ENCODE measurements around the gene EDC3. TPM values are rescaled to one million over a fixed set of nuclear protein-coding genes. Genes with fewer than 3 reads are reported as not detected.

The EDC3 gene
- total and polyA plus RNA-seq, 9 of the 15 experiments (the other 6 are each of a cell fraction or from before 2014, with no cell fraction given) = 11.7 to 63.9 (median 32.8) TPM

DNA sequence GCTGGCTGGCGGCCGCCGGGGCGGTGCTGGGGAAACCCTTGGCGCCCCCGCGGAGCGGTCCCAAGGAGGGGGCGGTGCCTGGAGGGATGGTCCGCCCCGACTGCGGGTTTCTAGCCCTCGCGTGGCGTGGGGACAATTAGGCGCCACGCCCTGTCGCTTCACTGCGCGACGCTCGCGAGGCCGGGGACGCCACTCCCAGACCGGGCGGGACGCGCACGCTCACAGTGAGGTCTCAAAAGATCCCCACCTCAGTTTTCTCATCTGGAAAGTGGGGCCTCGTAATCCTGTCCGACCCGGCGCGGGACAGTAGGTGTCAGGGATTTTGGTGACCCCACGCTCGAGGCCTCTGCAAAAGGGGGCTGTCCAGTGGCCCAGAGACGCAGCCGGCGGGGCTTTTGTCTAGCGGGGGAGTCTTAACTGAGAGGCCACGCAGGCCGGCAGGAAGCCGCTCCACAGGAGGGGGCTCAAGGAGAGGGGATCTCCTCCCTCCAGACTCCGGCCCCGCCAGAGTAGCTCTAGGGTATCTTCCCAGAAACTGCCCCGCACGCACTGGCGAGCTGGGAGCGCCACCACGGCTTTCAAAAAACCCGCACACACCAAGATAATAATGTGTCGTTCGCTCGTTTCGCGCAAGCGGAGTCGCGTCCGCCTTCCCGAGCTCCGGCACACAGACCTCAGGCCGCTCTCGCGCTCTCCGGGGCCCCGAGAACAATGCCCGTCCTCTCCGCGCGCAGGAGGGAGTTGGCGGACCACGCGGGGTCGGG lies 80.9 kb downstream of the EDC3 start:
- POLR2A ChIA-PET = interaction anchor here (0.5 to 9.7 kb wide), 10 partner anchors 9 to 233 kb away, joined by 3 to 111 read pairs (median 4); partner anchors contain the start of gene ARID3B
- H2AFZ ChIP-seq (ENCODE audit: low read depth, low read length) = peak overlapping the region; percentile 96
- TF ChIP-seq, protein P1, sequence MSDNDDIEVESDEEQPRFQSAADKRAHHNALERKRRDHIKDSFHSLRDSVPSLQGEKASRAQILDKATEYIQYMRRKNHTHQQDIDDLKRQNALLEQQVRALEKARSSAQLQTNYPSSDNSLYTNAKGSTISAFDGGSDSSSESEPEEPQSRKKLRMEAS (CRISPR knock-in tag; IDR thresholded peaks at IDR 0.05) = no peak; the same call in 1 of the 2 replicates
- TF ChIP-seq E2F3 (CRISPR knock-in tag; IDR thresholded peaks at IDR 0.05) (no peak), NFATC3 (IDR thresholded peaks at IDR 0.05) (no peak), EP400 (IDR thresholded peaks at IDR 0.05) (no peak; the same call in 1 of the 2 replicates), MXI1 (IDR thresholded peaks at IDR 0.05; ENCODE audit: low read depth, low read length) (no peak), ZNF830 (CRISPR knock-in tag; IDR thresholded peaks at IDR 0.05) (no peak), EGR1 (conservative IDR thresholded peaks at IDR 0.05) (peak; percentile 85), SIX5 (IDR thresholded peaks at IDR 0.05; ENCODE audit: borderline replicate concordance in 1 of 2, insufficient read depth in 1 of 2, low read depth in 1 of 2, low read length in 2 of 2) (no peak), KLF16 (IDR thresholded peaks at IDR 0.05) (no peak), TRIM28 (IDR thresholded peaks at IDR 0.05) (no peak), ZNF212 (CRISPR knock-in tag; IDR thresholded peaks at IDR 0.05) (no peak)
- TF ChIP-seq, protein P2, sequence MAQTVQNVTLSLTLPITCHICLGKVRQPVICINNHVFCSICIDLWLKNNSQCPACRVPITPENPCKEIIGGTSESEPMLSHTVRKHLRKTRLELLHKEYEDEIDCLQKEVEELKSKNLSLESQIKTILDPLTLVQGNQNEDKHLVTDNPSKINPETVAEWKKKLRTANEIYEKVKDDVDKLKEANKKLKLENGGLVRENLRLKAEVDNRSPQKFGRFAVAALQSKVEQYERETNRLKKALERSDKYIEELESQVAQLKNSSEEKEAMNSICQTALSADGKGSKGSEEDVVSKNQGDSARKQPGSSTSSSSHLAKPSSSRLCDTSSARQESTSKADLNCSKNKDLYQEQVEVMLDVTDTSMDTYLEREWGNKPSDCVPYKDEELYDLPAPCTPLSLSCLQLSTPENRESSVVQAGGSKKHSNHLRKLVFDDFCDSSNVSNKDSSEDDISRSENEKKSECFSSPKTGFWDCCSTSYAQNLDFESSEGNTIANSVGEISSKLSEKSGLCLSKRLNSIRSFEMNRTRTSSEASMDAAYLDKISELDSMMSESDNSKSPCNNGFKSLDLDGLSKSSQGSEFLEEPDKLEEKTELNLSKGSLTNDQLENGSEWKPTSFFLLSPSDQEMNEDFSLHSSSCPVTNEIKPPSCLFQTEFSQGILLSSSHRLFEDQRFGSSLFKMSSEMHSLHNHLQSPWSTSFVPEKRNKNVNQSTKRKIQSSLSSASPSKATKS (CRISPR knock-in tag; IDR thresholded peaks at IDR 0.05) = no peak
- TF ChIP-seq, protein P3, sequence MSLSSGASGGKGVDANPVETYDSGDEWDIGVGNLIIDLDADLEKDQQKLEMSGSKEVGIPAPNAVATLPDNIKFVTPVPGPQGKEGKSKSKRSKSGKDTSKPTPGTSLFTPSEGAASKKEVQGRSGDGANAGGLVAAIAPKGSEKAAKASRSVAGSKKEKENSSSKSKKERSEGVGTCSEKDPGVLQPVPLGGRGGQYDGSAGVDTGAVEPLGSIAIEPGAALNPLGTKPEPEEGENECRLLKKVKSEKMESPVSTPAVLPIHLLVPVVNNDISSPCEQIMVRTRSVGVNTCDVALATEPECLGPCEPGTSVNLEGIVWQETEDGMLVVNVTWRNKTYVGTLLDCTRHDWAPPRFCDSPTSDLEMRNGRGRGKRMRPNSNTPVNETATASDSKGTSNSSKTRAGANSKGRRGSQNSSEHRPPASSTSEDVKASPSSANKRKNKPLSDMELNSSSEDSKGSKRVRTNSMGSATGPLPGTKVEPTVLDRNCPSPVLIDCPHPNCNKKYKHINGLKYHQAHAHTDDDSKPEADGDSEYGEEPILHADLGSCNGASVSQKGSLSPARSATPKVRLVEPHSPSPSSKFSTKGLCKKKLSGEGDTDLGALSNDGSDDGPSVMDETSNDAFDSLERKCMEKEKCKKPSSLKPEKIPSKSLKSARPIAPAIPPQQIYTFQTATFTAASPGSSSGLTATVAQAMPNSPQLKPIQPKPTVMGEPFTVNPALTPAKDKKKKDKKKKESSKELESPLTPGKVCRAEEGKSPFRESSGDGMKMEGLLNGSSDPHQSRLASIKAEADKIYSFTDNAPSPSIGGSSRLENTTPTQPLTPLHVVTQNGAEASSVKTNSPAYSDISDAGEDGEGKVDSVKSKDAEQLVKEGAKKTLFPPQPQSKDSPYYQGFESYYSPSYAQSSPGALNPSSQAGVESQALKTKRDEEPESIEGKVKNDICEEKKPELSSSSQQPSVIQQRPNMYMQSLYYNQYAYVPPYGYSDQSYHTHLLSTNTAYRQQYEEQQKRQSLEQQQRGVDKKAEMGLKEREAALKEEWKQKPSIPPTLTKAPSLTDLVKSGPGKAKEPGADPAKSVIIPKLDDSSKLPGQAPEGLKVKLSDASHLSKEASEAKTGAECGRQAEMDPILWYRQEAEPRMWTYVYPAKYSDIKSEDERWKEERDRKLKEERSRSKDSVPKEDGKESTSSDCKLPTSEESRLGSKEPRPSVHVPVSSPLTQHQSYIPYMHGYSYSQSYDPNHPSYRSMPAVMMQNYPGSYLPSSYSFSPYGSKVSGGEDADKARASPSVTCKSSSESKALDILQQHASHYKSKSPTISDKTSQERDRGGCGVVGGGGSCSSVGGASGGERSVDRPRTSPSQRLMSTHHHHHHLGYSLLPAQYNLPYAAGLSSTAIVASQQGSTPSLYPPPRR (CRISPR knock-in tag; IDR thresholded peaks at IDR 0.05; ENCODE audit: borderline replicate concordance) = no peak

More for the DNA sequence above, 80.9 kb downstream of the EDC3 start:
- Histone ChIP-seq H3K27ac (ENCODE audit: extremely low read depth, low read depth, low read length) (peak overlapping the region; percentile 84), H3K9me1 (ENCODE audit: control insufficient read depth, insufficient read depth, low read length) (peaks cover 2% of the 10 kb centered on the region), H3K4me1 (replicated peaks in 1 of 2; ENCODE audit: control insufficient read depth in 2 of 2, insufficient read depth in 2 of 2, low read length in 2 of 2) (peaks cover 27 to 50% of the 10 kb centered on the region in 2 experiments), H3K36me3 (ENCODE audit: control insufficient read depth, insufficient read depth, low read length) (peaks cover 28% of the 10 kb centered on the region; the same call in 2 of the 3 replicates), H3K9ac (ENCODE audit: insufficient read depth in 1 of 2, low read depth in 2 of 2, low read length in 2 of 2) (peak overlapping the region; percentile 91 to 98), H4K20me1 (replicated peaks; ENCODE audit: control insufficient read depth, insufficient read depth, low read length) (peaks cover 51% of the 10 kb centered on the region), H3K4me2 (ENCODE audit: insufficient read depth, low read length) (peak overlapping the region; percentile 92), H3K4me3 (peak overlapping the region; percentile 89), H3K9me3 (replicated peaks; ENCODE audit: control insufficient read depth, insufficient read depth, low read depth, low read length) (no peaks in the 10 kb centered on the region), H3K79me2 (ENCODE audit: control insufficient read depth, insufficient read depth, low read length) (peaks cover 50% of the 10 kb centered on the region), H3K27me3 (ENCODE audit: control insufficient read depth in 2 of 2, insufficient read depth in 2 of 2, low read length in 2 of 2) (no peaks in the 10 kb centered on the region; a peak in 1 of 5 replicates)
- DNase-seq (ENCODE audit: extremely low read depth in 1 of 4, low spot score in 3 of 4) (peak; percentile 86 to 94 (median 92)), ATAC-seq (peak; percentile 78), FAIRE-seq (peak; percentile 61)
- CTCF ChIA-PET (ENCODE audit: low intra/inter-chr PET ratio) = no interaction called here
- WGBS (ENCODE audit: insufficient coverage, low coverage, missing lambda C conversion rate) = 0% methylated on average over 43 of the region's 76 CpGs
- TSS peak; percentile 92 for BruUV-seq (replicated peaks)
- intact Hi-C loops (cut with micrococcal nuclease) (loop anchor here (1.0 to 10.0 kb wide), 5 partner anchors 69 to 620 kb away; partner anchors contain the start of genes PML, STOML1 and UBL7), in situ Hi-C loops (cut with MboI) (loop anchor here (5.0 kb wide), 1 partner anchor 68 kb away; no protein-coding TSS in a partner anchor)

Measured in K562 (cell line).